HepG2 (cell line): Measurements from ENCODE around the gene VWA3A. TPM values are rescaled to one million over a fixed set of nuclear protein-coding genes. Genes with fewer than 3 reads are reported as not detected.

Source experiments
- ATAC-seq: fragments of 200-7000 bp; cut with Tn5 transposase; 3 replicates; pipeline ENCODE4 v1.9.1; 2020; ENCODE audit warnings: mild to moderate bottlenecking, moderate library complexity
- BruUV-seq: library from RNA; stranded (reverse); fragments of 400-500 nt; replicated peaks from 2 replicates; lab custom pipeline; 2021; lab: Mats Ljungman, UMichigan
- CTCF ChIA-PET: fragments of 300-600 bp; formaldehyde crosslinking; extraction: SDS; loops from one replicate; lab custom pipeline; 2021; ENCODE audit warnings: low total read pairs, inconsistent platforms, low intra/inter-chr PET ratio; lab: Yijun Ruan, JAX
- POLR2A ChIA-PET: fragments of 350-600 bp; sonication (Branson Sonifier 250); formaldehyde crosslinking; loops from one replicate; lab custom pipeline; 2020; ENCODE audit warnings: antibody characterized with exemption, inconsistent platforms; lab: Yijun Ruan, JAX
- DNase-seq: peaks from one replicate; pipeline ENCODE4 v3.0.0-alpha.2; 2015; ENCODE audit warnings: low spot score
- FAIRE-seq: peaks from 3 replicates; lab custom pipeline; 2011; peaks lifted over from hg19 to GRCh38; lab: Jason Lieb, UNC
- H2AFZ ChIP-seq: one replicate; pipeline ENCODE4 v1.6.1; 2011; ENCODE audit warnings: low read length, inconsistent platforms
- H3K27ac ChIP-seq: fragments of 300-600 bp; 3 replicates; pipeline ENCODE4 v1.8.0; 2011; ENCODE audit warnings: mixed run types, mild to moderate bottlenecking, mixed read lengths, low read length, inconsistent platforms; ENCODE audit not compliant: insufficient read depth; ENCODE audit errors: extremely low read length
- H3K27me3 ChIP-seq, 2 experiments: fragments of 200-600 bp in 1 of 2; 2 replicates in 1 of 2; 3 replicates in 1 of 2; pipeline versions ENCODE4 v1.6.0 to v1.8.0; 2011; ENCODE audit warnings: low read length in 2 of 2, mild to moderate bottlenecking in 2 of 2, moderate library complexity in 2 of 2, inconsistent platforms in 1 of 2; ENCODE audit not compliant: insufficient read depth in 2 of 2, control insufficient read depth in 1 of 2
- H3K36me3 ChIP-seq, 2 experiments: fragments of 200-600 bp in 1 of 2; replicated peaks in 1 of 2; 2 replicates in 1 of 2; 3 replicates in 1 of 2; pipeline versions ENCODE4 v1.5.1 to v1.8.0; 2011; ENCODE audit warnings: low read length in 2 of 2, inconsistent platforms in 1 of 2; ENCODE audit not compliant: insufficient read depth in 2 of 2, control insufficient read depth in 1 of 2
- H3K4me1 ChIP-seq: 2 replicates; pipeline ENCODE4 v1.5.1; 2012; ENCODE audit warnings: low read length, inconsistent platforms; ENCODE audit not compliant: insufficient read depth
- H3K4me2 ChIP-seq: 2 replicates; pipeline ENCODE4 v1.6.0; 2011; ENCODE audit warnings: low read depth, low read length, inconsistent platforms
- H3K4me3 ChIP-seq, 3 experiments: fragments of 200-600 bp in 1 of 3; sonication (generic), shearing (Covaris generic) in 1 of 3; replicated peaks in 1 of 3; 2 replicates each; pipeline ENCODE4 v1.5.1; 2011 to 2016; ENCODE audit warnings: low read length in 3 of 3, inconsistent platforms in 2 of 3, low read depth in 2 of 3, mild to moderate bottlenecking in 2 of 3, control low read depth in 1 of 3, mixed read lengths in 1 of 3; ENCODE audit not compliant: insufficient read depth in 1 of 3
- H3K79me2 ChIP-seq: one replicate; pipeline ENCODE4 v1.6.1; 2011; ENCODE audit warnings: low read length, inconsistent platforms; ENCODE audit not compliant: insufficient read depth
- H3K9ac ChIP-seq: 2 replicates; pipeline ENCODE4 v1.6.0; 2011; ENCODE audit warnings: mild to moderate bottlenecking, low read depth, low read length, inconsistent platforms; ENCODE audit not compliant: insufficient read depth
- H3K9me3 ChIP-seq: 2 replicates; pipeline ENCODE4 v1.5.1; 2012; ENCODE audit warnings: mild to moderate bottlenecking, low read length
- H4K20me1 ChIP-seq: 2 replicates; pipeline ENCODE4 v1.6.0; 2011; ENCODE audit warnings: inconsistent platforms, mild to moderate bottlenecking, low read length, moderate library complexity; ENCODE audit not compliant: insufficient read depth
- HNRNPK ChIP-seq: fragments of 200-400 bp; formaldehyde crosslinking; IDR thresholded peaks from 2 replicates; pipeline ENCODE4 v1.6.1; 2018; ENCODE audit warnings: low read length, low read depth, moderate library complexity, mild to moderate bottlenecking; ENCODE audit not compliant: poor library complexity, severe bottlenecking
- KDM1A ChIP-seq: IDR thresholded peaks from 2 replicates; pipeline ENCODE4 v1.6.1; 2016; ENCODE audit warnings: missing compliant biosample characterization
- LBX2 ChIP-seq: sonication (generic); formaldehyde crosslinking; IDR thresholded peaks from 2 replicates; pipeline ENCODE4 v1.5.0; 2020; ENCODE audit warnings: missing genetic modification reagents, mild to moderate bottlenecking, borderline replicate concordance
- MATR3 ChIP-seq: sonication (generic); formaldehyde crosslinking; IDR thresholded peaks from 2 replicates; pipeline ENCODE4 v1.4.0; 2020; ENCODE audit warnings: missing genetic modification reagents
- NBN ChIP-seq: fragments of 450-650 bp; conservative IDR thresholded peaks from 2 replicates; pipeline ENCODE4 v1.6.1; 2017
- PBX2 ChIP-seq: IDR thresholded peaks from 2 replicates; pipeline ENCODE4 v1.6.1; 2016; ENCODE audit warnings: control low read depth
- YEATS4 ChIP-seq: sonication (generic); formaldehyde crosslinking; IDR thresholded peaks from 2 replicates; pipeline ENCODE4 v1.4.0; 2020; ENCODE audit warnings: missing genetic modification reagents, borderline replicate concordance
- ZBED4 ChIP-seq: sonication (generic); formaldehyde crosslinking; IDR thresholded peaks from 2 replicates; pipeline ENCODE4 v1.4.0; 2020; ENCODE audit warnings: missing genetic modification reagents, borderline replicate concordance
- ZNF331 ChIP-seq: sonication (generic); formaldehyde crosslinking; IDR thresholded peaks from 2 replicates; pipeline ENCODE4 v1.4.0; 2020; ENCODE audit warnings: missing genetic modification reagents
- ZNF619 ChIP-seq: sonication (generic); formaldehyde crosslinking; IDR thresholded peaks from 2 replicates; pipeline ENCODE4 v1.4.0; 2020; ENCODE audit warnings: mild to moderate bottlenecking, missing genetic modification reagents
- ZNF841 ChIP-seq: sonication (generic); formaldehyde crosslinking; IDR thresholded peaks from 2 replicates; pipeline ENCODE4 v1.8.1; 2023; ENCODE audit warnings: missing genetic modification reagents, borderline replicate concordance
- ZSCAN5A ChIP-seq: sonication (generic); formaldehyde crosslinking; IDR thresholded peaks from 2 replicates; pipeline ENCODE4 v1.8.0; 2022; ENCODE audit warnings: mild to moderate bottlenecking, missing genetic modification reagents, borderline replicate concordance
- WGBS: methylation state at CpG from one replicate; pipeline ENCODE4 v1.1.6; 2017; ENCODE audit warnings: low lambda C conversion rate; 5-methylcytosine and 5-hydroxymethylcytosine counted together
- in situ Hi-C: cut with HindIII; loops from 2 replicates; pipeline ENCODE4 v1.10.0; 2017; ENCODE audit warnings: low pct_unique_long_range_greater_than_20kb; ENCODE audit not compliant: extremely low pct_ligation_motif_present
- intact Hi-C: fragments of 100-400 bp; cut with micrococcal nuclease; formaldehyde crosslinking; loops from one replicate; pipeline ENCODE4 v1.10.0; 2022; ENCODE audit not compliant: unreplicated experiment
- polyA plus RNA-seq, 8 experiments: library from polyadenylated mRNA; depleted of rRNA in 3 of 8; stranded (reverse) in 7 of 8; unstranded in 1 of 8; fragments of >200 nt; fragmentation: Illumina TruSeq in 4 of 8; extraction: Trizol in 4 of 8; gene quantifications; 2 replicates each; pipeline versions ENCODE4 v1.2.1 to v1.2.3, GENCODE V29; 2011 to 2016; ENCODE audit warnings: low read depth in 4 of 8, missing spikeins in 1 of 8, mixed read lengths in 1 of 8; ENCODE audit not compliant: insufficient read depth in 1 of 8
- total RNA-seq, 5 experiments: library from RNA; depleted of rRNA; stranded (reverse); fragments of >200 nt; fragmentation: Illumina TruSeq; extraction: Trizol; gene quantifications; 2 replicates each; pipeline ENCODE4 v1.2.3, GENCODE V29; 2016; ENCODE audit warnings: low read depth in 1 of 5

VWA3A gene
- total and polyA plus RNA-seq, 2 of the 13 experiments (the other 11 are each of a cell fraction or from before 2014, with no cell fraction given), result 0.03 to 0.07 TPM

- ATAC-seq, result peak; percentile 20; the same call in 2 of the 3 replicates
- in situ Hi-C loops, result no loop called here
These were observed 55.5 kb downstream of the VWA3A start for GRCh38 chr16:22147853-22148252.

GRCh38 chr16:22151246-22151998 is 59.1 kb downstream of the VWA3A start:
- ChIA-PET CTCF (no interaction called here), POLR2A (no interaction called here)
- H3K4me2 ChIP-seq, result no peak overlapping the region
- no peak for FAIRE-seq
- no peak overlapping the region for H3K9ac ChIP-seq
- BruUV-seq, result no TSS peak
- H2AFZ ChIP-seq, result no peak overlapping the region
- no peaks in the 10 kb centered on the region for H3K36me3 ChIP-seq
- DNase-seq, result no peak
- H3K27ac ChIP-seq, result no peak overlapping the region
- H4K20me1 ChIP-seq, result no peaks in the 10 kb centered on the region
- H3K79me2 ChIP-seq, result no peaks in the 10 kb centered on the region
- no peak for ATAC-seq
- in situ Hi-C loops, result no loop called here
- H3K4me3 ChIP-seq, result no peak overlapping the region
- no peaks in the 10 kb centered on the region for H3K9me3 ChIP-seq
- WGBS, result 6% methylated on average over 7 of the region's 7 CpGs
- H3K4me1 ChIP-seq, result no peaks in the 10 kb centered on the region
- H3K27me3 ChIP-seq, result peaks cover 6 to 63% of the 10 kb centered on the region in 2 experiments; a peak in 4 of 5 replicates
- intact Hi-C loops, result no loop called here
- TF ChIP-seq HNRNPK (no peak), LBX2 (CRISPR knock-in tag) (no peak), KDM1A (CRISPR knock-in tag) (no peak), PBX2 (CRISPR knock-in tag) (no peak), ZNF619 (no peak), ZBED4 (no peak), ZSCAN5A (CRISPR knock-in tag) (no peak), YEATS4 (CRISPR knock-in tag) (no peak)

More at GRCh38 chr16:22147853-22148252, 55.5 kb downstream of the VWA3A start:
- CTCF ChIA-PET, result no interaction called here
- POLR2A ChIA-PET, result no interaction called here
- Histone ChIP-seq H3K4me1 (no peaks in the 10 kb centered on the region), H3K27me3 (peaks cover 3 to 66% of the 10 kb centered on the region in 2 experiments; a peak in 4 of 5 replicates), H3K79me2 (no peaks in the 10 kb centered on the region), H3K36me3 (no peaks in the 10 kb centered on the region), H2AFZ (no peak overlapping the region), H3K4me2 (no peak overlapping the region), H3K9me3 (no peaks in the 10 kb centered on the region), H3K27ac (no peak overlapping the region), H3K4me3 (no peak overlapping the region), H3K9ac (no peak overlapping the region), H4K20me1 (no peaks in the 10 kb centered on the region)
- TF ChIP-seq ZNF841 (CRISPR knock-in tag), result no peak
- TF ChIP-seq ZNF331, result no peak
- TF ChIP-seq MATR3 (CRISPR knock-in tag), result no peak
- TF ChIP-seq NBN, result no peak
- 15% methylated on average over 9 of the region's 9 CpGs for WGBS
- DNase-seq, result no peak
- FAIRE-seq, result no peak
- BruUV-seq, result no TSS peak
- intact Hi-C loops, result no loop called here
